ENCODE results near the gene COG7.
"Not testable (repeated sequence)": the region's sequence is repeated elsewhere in the genome, so short reads cannot be mapped to it uniquely, and the experiment has no call there.

COG7 gene

GRCh38 chr16:23452572-23453337, at the start of gene COG7:
COG7 (minus strand) TSS chr16:23453189; CDS start chr16:23452994, 195 bp downstream.
- peak; percentile 59 to 86 for DNase-seq

GRCh38 chr16:23502466-23502865, 49.5 kb upstream of the COG7 start:
- no peak for DNase-seq

- DNase-seq = no peak
Observed at GRCh38 chr16:23501291-23501690, 48.3 kb upstream of the COG7 start.

GRCh38 chr16:23500862-23501225, 47.9 kb upstream of the COG7 start:
- no peak for DNase-seq

GRCh38 chr16:23500212-23500861, 47.3 kb upstream of the COG7 start:
- no peak for DNase-seq

GRCh38 chr16:23499801-23500200, 46.8 kb upstream of the COG7 start:
- no peak for DNase-seq

- no peak for DNase-seq
Observed at GRCh38 chr16:23498863-23499262, 45.9 kb upstream of the COG7 start.

- no peak for DNase-seq
Observed at GRCh38 chr16:23497543-23497868, 44.5 kb upstream of the COG7 start.

- DNase-seq = no peak
Observed at GRCh38 chr16:23496821-23497542, 44.0 kb upstream of the COG7 start.

- no peak for DNase-seq
Observed at GRCh38 chr16:23495671-23496070, 42.7 kb upstream of the COG7 start.

GRCh38 chr16:23494188-23494587, 41.2 kb upstream of the COG7 start:
- DNase-seq = no peak

GRCh38 chr16:23491490-23492391, 38.8 kb upstream of the COG7 start:
- no peak for DNase-seq

GRCh38 chr16:23486480-23486879, 33.5 kb upstream of the COG7 start:
- DNase-seq = no peak

GRCh38 chr16:23485841-23486240, 32.9 kb upstream of the COG7 start:
- no peak for DNase-seq

- no peak for DNase-seq
Observed at GRCh38 chr16:23485257-23485614, 32.2 kb upstream of the COG7 start.

GRCh38 chr16:23484510-23485256, 31.7 kb upstream of the COG7 start:
- no peak for DNase-seq

- DNase-seq = not testable (repeated sequence)
Observed at GRCh38 chr16:23483492-23483891, 30.5 kb upstream of the COG7 start.

GRCh38 chr16:23482778-23483177, 29.8 kb upstream of the COG7 start:
- DNase-seq = no peak

- no peak for DNase-seq
Observed at GRCh38 chr16:23480257-23480656, 27.3 kb upstream of the COG7 start.

GRCh38 chr16:23479138-23479537, 26.1 kb upstream of the COG7 start:
- DNase-seq = no peak

GRCh38 chr16:23478566-23478965, 25.6 kb upstream of the COG7 start:
- no peak for DNase-seq

GRCh38 chr16:23476289-23476688, 23.3 kb upstream of the COG7 start:
- DNase-seq = no peak
